CD4-positive, alpha-beta T cell (primary cell): ENCODE data around the gene PCNX3. TPM values are rescaled to one million over a fixed set of nuclear protein-coding genes. Genes with fewer than 3 reads are reported as not detected.

ENCODE experiments used
- ATAC-seq: fragments of 200-7000 bp; cut with Tn5 transposase; one replicate; pipeline ENCODE4 v1.10.0; 2022; ENCODE audit warnings: mild to moderate bottlenecking; ENCODE audit not compliant: poor library complexity
- CTCF ChIA-PET: fragments of 350-600 bp; sonication (Branson Sonifier 250); formaldehyde crosslinking; loops from one replicate; lab custom pipeline; 2021; ENCODE audit warnings: antibody characterized with exemption, inconsistent platforms; lab: Charles Lee
- POLR2A ChIA-PET: fragments of 350-600 bp; sonication (Branson Sonifier 250); formaldehyde crosslinking; loops from one replicate; lab custom pipeline; 2021; ENCODE audit warnings: antibody characterized with exemption, inconsistent platforms; lab: Charles Lee
- DNase-seq, 14 experiments: peaks; one replicate each; pipeline ENCODE4 v3.0.0-alpha.2; 2013 to 2020; ENCODE audit warnings: mixed read lengths in 2 of 14
- H3K27ac ChIP-seq, 2 donors: one replicate each; pipeline versions ENCODE4 v1.5.1 to v1.7.0; 2013; ENCODE audit warnings: low read length in 2 of 2, low read depth in 1 of 2, mild to moderate bottlenecking in 1 of 2
- H3K27me3 ChIP-seq, 2 experiments: 1 replicate in 1 of 2; 2 replicates in 1 of 2; pipeline versions ENCODE4 v1.6.1 to v1.7.0; 2013; ENCODE audit warnings: low read length in 2 of 2, control low read depth in 1 of 2, mild to moderate bottlenecking in 1 of 2, moderate library complexity in 1 of 2; ENCODE audit not compliant: insufficient read depth in 2 of 2, control insufficient read depth in 1 of 2
- H3K36me3 ChIP-seq: one replicate; pipeline ENCODE4 v1.6.1; 2013; ENCODE audit warnings: low read length, control low read depth; ENCODE audit not compliant: insufficient read depth
- H3K4me1 ChIP-seq: one replicate; pipeline ENCODE4 v1.6.1; 2013; ENCODE audit warnings: low read length, control low read depth; ENCODE audit not compliant: insufficient read depth
- H3K4me3 ChIP-seq: one replicate; pipeline ENCODE4 v1.5.1; 2013; ENCODE audit warnings: mild to moderate bottlenecking, low read length, moderate library complexity
- H3K9me3 ChIP-seq, 2 experiments: 1 replicate in 1 of 2; 2 replicates in 1 of 2; pipeline versions ENCODE4 v1.6.1 to v1.7.0; 2013; ENCODE audit warnings: low read length in 2 of 2, mild to moderate bottlenecking in 2 of 2, control low read depth in 1 of 2, moderate library complexity in 1 of 2; ENCODE audit not compliant: control insufficient read depth in 1 of 2, insufficient read depth in 1 of 2
- H3K27ac Mint-ChIP-seq: one replicate; pipeline ENCODE4 v1.8.0; 2020; ENCODE audit warnings: mixed read lengths
- H3K27me3 Mint-ChIP-seq: one replicate; pipeline ENCODE4 v1.8.0; 2021; ENCODE audit warnings: mixed read lengths
- H3K36me3 Mint-ChIP-seq: one replicate; pipeline ENCODE4 v1.8.0; 2021; ENCODE audit warnings: low read depth, mixed read lengths
- H3K4me1 Mint-ChIP-seq: one replicate; pipeline ENCODE4 v1.8.0; 2021; ENCODE audit warnings: low read depth, mixed read lengths
- H3K4me3 Mint-ChIP-seq: one replicate; pipeline ENCODE4 v1.8.0; 2020; ENCODE audit warnings: mild to moderate bottlenecking, mixed read lengths
- H3K9me3 Mint-ChIP-seq: one replicate; pipeline ENCODE4 v1.8.0; 2020; ENCODE audit warnings: mixed read lengths
- CTCF ChIP-seq: fragments of 200-600 bp; IDR thresholded peaks from one replicate; pipeline ENCODE4 v1.8.0; 2022; ENCODE audit warnings: antibody characterized with exemption, mild to moderate bottlenecking
- intact Hi-C, 2 experiments: fragments of 100-400 bp; cut with DNase I in 1 of 2; cut with micrococcal nuclease in 1 of 2; formaldehyde crosslinking; loops; one replicate each; pipeline versions ENCODE4 v1.15.1 to v1.9.0; 2023 to 2025; cut with DNase I, micrococcal nuclease
- polyA plus RNA-seq, 2 donors: library from polyadenylated mRNA; unstranded; fragments of 120-200 nt; gene quantifications; one replicate each; pipeline ENCODE4 v1.2.1, GENCODE V29; 2013
- total RNA-seq, 174 experiments: library from RNA in 2 of 174; stranded (reverse) in 2 of 174; gene quantifications; one replicate each; pipeline ENCODE4 v1.2.3 and lab custom pipeline; 2021 to 2026

PCNX3 gene
- total RNA-seq (10 to 100 TPM; 37.3 to 40.5 TPM), total RNA-seq (lab: John Stamatoyannopoulos, UW) (71.6 to 228 (median 115) reads per million in 172 experiments)
- polyA plus RNA-seq (2013, experiment 1 of 2): 30.7 TPM
- polyA plus RNA-seq (2013, experiment 2 of 2): 36.2 TPM

GRCh38 chr11:65615229-65615949, at the start of gene PCNX3:
Gene PCNX3, plus strand, starts transcription at chr11:65615776. Its CDS starts 536 bp downstream, at chr11:65616312.
- H3K9me3 Mint-ChIP-seq: no peaks in the 10 kb centered on the region
- no peaks in the 10 kb centered on the region for H3K27me3 Mint-ChIP-seq
- Histone ChIP-seq H3K27me3 (no peaks in the 10 kb centered on the region), H3K36me3 (peaks cover 45% of the 10 kb centered on the region), H3K4me3 (peak within 1 kb of the TSS; percentile 93), H3K4me1 (peaks cover 67% of the 10 kb centered on the region), H3K9me3 (no peaks in the 10 kb centered on the region), H3K27ac (peak within 1 kb of the TSS; percentile 94)
- ATAC-seq (peak; percentile 87), DNase-seq (peak; percentile 99 to 100 (median 100))
- H3K27ac Mint-ChIP-seq: peak within 1 kb of the TSS; percentile 93
- intact Hi-C loops: loop anchor here (1.0 to 5.0 kb wide), 9 partner anchors 24 to 243 kb away; partner anchors contain the start of genes CFL1 (in 2 of the 2), KAT5 (in 1 of the 2) and ZNRD2 (in 1 of the 2)
- POLR2A ChIA-PET: interaction anchor here (0.7 to 6.0 kb wide), 54 partner anchors 11 to 1062 kb away, joined by 3 to 79 read pairs (median 5); partner anchors contain the start of genes B4GAT1, BANF1, CCDC85B and CFL1
- H3K36me3 Mint-ChIP-seq: peaks cover 64% of the 10 kb centered on the region
- CTCF ChIA-PET: interaction anchor here (0.8 to 3.1 kb wide), 8 partner anchors 10 to 273 kb away, joined by 3 to 10 read pairs (median 6); partner anchors contain the start of genes FIBP, KAT5 and MUS81
- no peak for TF ChIP-seq CTCF
- H3K4me1 Mint-ChIP-seq: peaks cover 46% of the 10 kb centered on the region
- peak within 1 kb of the TSS; percentile 98 for H3K4me3 Mint-ChIP-seq

GRCh38 chr11:65569164-65569972, 46.2 kb upstream of the PCNX3 start:
- ATAC-seq (peak; percentile 33), DNase-seq (peak in 1 of 14 experiments; percentile 44)
- ChIA-PET POLR2A (interaction anchor here (0.7 to 5.5 kb wide), 23 partner anchors 8 to 825 kb away, joined by 3 to 92 read pairs (median 6); partner anchors contain the start of genes CFL1, LTBP3, MALAT1 and MAP3K11), CTCF (interaction anchor here (0.9 to 4.4 kb wide), 6 partner anchors 9 to 29 kb away, joined by 3 to 64 read pairs (median 5); partner anchors contain the start of gene LTBP3)
- Mint-ChIP-seq H3K27ac (peak overlapping the region; percentile 98), H3K36me3 (peaks cover 42% of the 10 kb centered on the region), H3K4me3 (peak overlapping the region; percentile 100), H3K27me3 (no peaks in the 10 kb centered on the region), H3K4me1 (peaks cover 85% of the 10 kb centered on the region), H3K9me3 (no peaks in the 10 kb centered on the region)
- H3K36me3 ChIP-seq: peaks cover 19% of the 10 kb centered on the region
- no peak for TF ChIP-seq CTCF
- intact Hi-C loops: loop anchor here in 1 of 2 experiments (2.0 kb wide), 1 partner anchor 17 kb away; no protein-coding TSS in a partner anchor
- H3K27ac ChIP-seq: peak overlapping the region; percentile 99 to 100
- peaks cover 89% of the 10 kb centered on the region for H3K4me1 ChIP-seq
- peak overlapping the region; percentile 89 for H3K4me3 ChIP-seq
- no peaks in the 10 kb centered on the region for H3K27me3 ChIP-seq
- H3K9me3 ChIP-seq: no peaks in the 10 kb centered on the region
